HTR-8/SVneo (cell line): ENCODE results near the gene CLSTN3.
A peak's percentile ranks its signal among the peaks of the same experiment; 100 is the strongest.
"Not testable (repeated sequence)": the region's sequence is repeated elsewhere in the genome, so short reads cannot be mapped to it uniquely, and the experiment has no call there.

ENCODE experiments used
- DNase-seq: peaks from one replicate; pipeline ENCODE4 v3.0.0; 2011; ENCODE audit warnings: low spot score, mixed read lengths; ENCODE audit not compliant: insufficient read length
- FAIRE-seq: peaks from 2 replicates; lab custom pipeline; 2011; peaks lifted over from hg19 to GRCh38; lab: Jason Lieb, UNC

The CLSTN3 gene

GRCh38 chr12:7102582-7102981 lies 27.6 kb upstream of the CLSTN3 start:
- FAIRE-seq (no peak), DNase-seq (no peak)

- FAIRE-seq (no peak), DNase-seq (no peak)
Observed at GRCh38 chr12:7103837-7104584, 26.2 kb upstream of the CLSTN3 start.

GRCh38 chr12:7106082-7106481 lies 24.1 kb upstream of the CLSTN3 start:
- DNase-seq (no peak), FAIRE-seq (no peak)

GRCh38 chr12:7107181-7107580 lies 23.0 kb upstream of the CLSTN3 start:
- not testable (repeated sequence) for DNase-seq, FAIRE-seq

- DNase-seq: no peak
- FAIRE-seq: no peak
Observed at GRCh38 chr12:7107636-7108002, 22.6 kb upstream of the CLSTN3 start.

GRCh38 chr12:7108003-7108795 lies 22.0 kb upstream of the CLSTN3 start:
- peak; percentile 97 for FAIRE-seq
- peak; percentile 90 for DNase-seq

GRCh38 chr12:7108796-7109571 lies 21.2 kb upstream of the CLSTN3 start, which contains the start of gene C1RL:
Gene C1RL, minus strand, starts transcription at chr12:7109214. Its CDS starts 34 bp downstream, at chr12:7109180.
- FAIRE-seq (no peak), DNase-seq (peak; percentile 96)

- FAIRE-seq: no peak
- DNase-seq: no peak
Observed at GRCh38 chr12:7109572-7109920, 20.6 kb upstream of the CLSTN3 start.

- FAIRE-seq: no peak
- no peak for DNase-seq
Observed at GRCh38 chr12:7110661-7111060, 19.5 kb upstream of the CLSTN3 start.

GRCh38 chr12:7112041-7112440 lies 18.1 kb upstream of the CLSTN3 start:
- DNase-seq (no peak), FAIRE-seq (no peak)

- DNase-seq: peak; percentile 74
- peak; percentile 46 for FAIRE-seq
Observed at GRCh38 chr12:7113389-7113871, 16.7 kb upstream of the CLSTN3 start.

- no peak for DNase-seq
Observed at GRCh38 chr12:7114008-7114407, 16.2 kb upstream of the CLSTN3 start.

GRCh38 chr12:7114851-7115250 lies 15.3 kb upstream of the CLSTN3 start:
- no peak for DNase-seq
- no peak for FAIRE-seq

More at GRCh38 chr12:7114008-7114407, 16.2 kb upstream of the CLSTN3 start:
- no peak for FAIRE-seq

GRCh38 chr12:7116196-7116595 lies 14.0 kb upstream of the CLSTN3 start:
- DNase-seq (no peak), FAIRE-seq (no peak)

- DNase-seq: no peak
- FAIRE-seq: no peak
Observed at GRCh38 chr12:7116916-7117315, 13.3 kb upstream of the CLSTN3 start.

GRCh38 chr12:7117670-7118069 lies 12.5 kb upstream of the CLSTN3 start:
- DNase-seq (no peak), FAIRE-seq (no peak)

GRCh38 chr12:7118881-7119280 lies 11.3 kb upstream of the CLSTN3 start:
- DNase-seq (no peak), FAIRE-seq (no peak)

GRCh38 chr12:7120166-7120565 lies 10.0 kb upstream of the CLSTN3 start:
- no peak for FAIRE-seq
- no peak for DNase-seq

GRCh38 chr12:7121324-7121723 lies 8.8 kb upstream of the CLSTN3 start:
- no peak for FAIRE-seq
- no peak for DNase-seq
